Sigmoid colon (tissue), 7 donors: ENCODE measurements around the gene SLC8A3. TPM values are rescaled to one million over a fixed set of nuclear protein-coding genes. Genes with fewer than 3 reads are reported as not detected.
A peak's percentile ranks its signal among the peaks of the same experiment; 100 is the strongest.

Experiments used
- DNase-seq: peaks from one replicate; pipeline ENCODE4 v3.0.0-alpha.2; 2019
- H3K27ac ChIP-seq, 4 donors: fragments of 200-600 bp; sonication (generic); one replicate each; pipeline ENCODE4 v1.5.1; 2016 to 2019; ENCODE audit warnings: mild to moderate bottlenecking in 1 of 4
- H3K27me3 ChIP-seq, 3 donors: fragments of 200-600 bp; sonication (generic); one replicate each; pipeline ENCODE4 v1.5.1; 2019; ENCODE audit warnings: mild to moderate bottlenecking in 1 of 3
- H3K36me3 ChIP-seq, 4 donors: fragments of 200-600 bp; sonication (generic); one replicate each; pipeline ENCODE4 v1.5.1; 2016 to 2019
- H3K4me1 ChIP-seq, 4 donors: fragments of 200-600 bp; sonication (generic); one replicate each; pipeline ENCODE4 v1.5.1; 2017 to 2019
- H3K4me3 ChIP-seq, 4 donors: fragments of 200-600 bp; sonication (generic); one replicate each; pipeline ENCODE4 v1.5.1; 2017 to 2019; ENCODE audit warnings: mild to moderate bottlenecking in 2 of 4, moderate library complexity in 1 of 4
- H3K9me3 ChIP-seq, 4 donors: fragments of 200-600 bp in 3 of 4; sonication (generic) in 3 of 4; one replicate each; pipeline versions ENCODE4 v1.5.1 to v1.6.1; 2013 to 2019
- CTCF ChIP-seq, 4 experiments: fragments of 450-650 bp in 3 of 4; fragments of 200-600 bp in 1 of 4; IDR thresholded peaks; one replicate each; pipeline ENCODE4 v1.5.1; 2016 to 2019; ENCODE audit warnings: antibody characterized with exemption in 4 of 4, mild to moderate bottlenecking in 3 of 4, moderate library complexity in 2 of 4
- EP300 ChIP-seq, 4 donors: sonication (generic); formaldehyde crosslinking; IDR thresholded peaks; one replicate each; pipeline ENCODE4 v1.6.1; 2017; ENCODE audit warnings: antibody characterized with exemption in 4 of 4
- POLR2A ChIP-seq, 2 donors: fragments of 450-650 bp; IDR thresholded peaks; one replicate each; pipeline ENCODE4 v1.6.1; 2016; ENCODE audit warnings: antibody characterized with exemption in 2 of 2, mild to moderate bottlenecking in 2 of 2, moderate library complexity in 2 of 2
- POLR2AphosphoS5 ChIP-seq, 4 donors: sonication (generic); formaldehyde crosslinking; IDR thresholded peaks; one replicate each; pipeline ENCODE4 v1.6.1; 2017; ENCODE audit warnings: antibody characterized with exemption in 4 of 4
- WGBS, 2 donors: extraction: QIAGEN DNeasy Blood & Tissue Kit; methylation state at CpG; one replicate each; pipeline ENCODE4 v1.1.7; 2013; 5-methylcytosine and 5-hydroxymethylcytosine counted together
- intact Hi-C: fragments of 100-400 bp; cut with DNase I; formaldehyde crosslinking; loops from one replicate; pipeline ENCODE4 v1.15.1; 2023
- polyA plus RNA-seq, 3 donors: library from polyadenylated mRNA; stranded (reverse); fragments of 200-250 nt; gene quantifications; one replicate each; pipeline ENCODE4 v1.2.3, GENCODE V29; 2013
- total RNA-seq, 4 donors: library from RNA; depleted of rRNA; stranded (reverse); fragments of >200 nt; gene quantifications; one replicate each; pipeline ENCODE4 v1.1.0, GENCODE V29; 2016
- donor health status: healthy with polysubstance abuse.
- donor health status: Bipolar disorder and iron deficiency.
- donor health status: healthy.

SLC8A3 gene
- total and polyA plus RNA-seq, 7 donors, result 0.17 to 0.82 (median 0.31) TPM; not detected in 3

DNA sequence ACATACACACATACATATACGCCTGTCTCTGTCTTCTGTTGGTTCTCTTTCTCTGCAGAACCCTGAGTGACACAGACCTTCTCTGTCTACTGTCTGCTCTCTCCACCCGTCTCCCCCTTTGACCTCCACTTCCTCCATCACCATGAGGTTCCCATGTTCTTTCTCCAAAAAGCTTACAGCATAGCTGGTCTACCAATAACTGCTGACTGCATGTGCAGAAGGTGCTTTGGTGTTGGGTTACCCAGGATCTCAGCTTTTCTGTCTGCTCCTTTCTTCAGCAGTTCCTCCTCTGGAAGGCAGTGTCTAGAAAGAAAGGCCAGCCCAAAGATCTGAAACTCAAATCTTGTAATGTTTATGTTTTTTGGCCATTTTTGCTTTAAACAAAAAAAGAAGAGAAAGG is 184.0 kb downstream of the SLC8A3 start:
- 70 to 77% methylated on average over 2 of the region's 2 CpGs for WGBS, 2 donors
- intact Hi-C loops, result no loop called here

GRCh38 chr14:70002589-70003346 is 186.0 kb downstream of the SLC8A3 start:
- no peak for DNase-seq
- Histone ChIP-seq H3K4me1 (no peaks in the 10 kb centered on the region), H3K36me3 (no peaks in the 10 kb centered on the region), H3K27me3 (no peaks in the 10 kb centered on the region), H3K9me3 (no peaks in the 10 kb centered on the region), H3K4me3 (no peak overlapping the region), H3K27ac (no peak overlapping the region)
- intact Hi-C loops, result no loop called here
- 94% methylated on average over 6 of the region's 6 CpGs for WGBS, 2 donors
- no peak for TF ChIP-seq POLR2AphosphoS5 (IDR thresholded peaks at IDR 0.05)
- no peak for TF ChIP-seq EP300 (IDR thresholded peaks at IDR 0.05)
- TF ChIP-seq CTCF (IDR thresholded peaks at IDR 0.05), result no peak
- TF ChIP-seq POLR2A (IDR thresholded peaks at IDR 0.05), result no peak

More for the DNA sequence above, 184.0 kb downstream of the SLC8A3 start:
- Histone ChIP-seq H3K4me1 (peaks cover 0 to 9% (median 4%) of the 10 kb centered on the region in 4 donors), H3K4me3 (no peak overlapping the region), H3K27me3 (no peaks in the 10 kb centered on the region), H3K27ac (no peak overlapping the region), H3K9me3 (no peaks in the 10 kb centered on the region), H3K36me3 (no peaks in the 10 kb centered on the region)
- no peak for DNase-seq
- TF ChIP-seq POLR2AphosphoS5 (IDR thresholded peaks at IDR 0.05), result no peak
- TF ChIP-seq EP300 (IDR thresholded peaks at IDR 0.05), result no peak
- TF ChIP-seq CTCF (IDR thresholded peaks at IDR 0.05), result no peak
- no peak for TF ChIP-seq POLR2A (IDR thresholded peaks at IDR 0.05)

DNA sequence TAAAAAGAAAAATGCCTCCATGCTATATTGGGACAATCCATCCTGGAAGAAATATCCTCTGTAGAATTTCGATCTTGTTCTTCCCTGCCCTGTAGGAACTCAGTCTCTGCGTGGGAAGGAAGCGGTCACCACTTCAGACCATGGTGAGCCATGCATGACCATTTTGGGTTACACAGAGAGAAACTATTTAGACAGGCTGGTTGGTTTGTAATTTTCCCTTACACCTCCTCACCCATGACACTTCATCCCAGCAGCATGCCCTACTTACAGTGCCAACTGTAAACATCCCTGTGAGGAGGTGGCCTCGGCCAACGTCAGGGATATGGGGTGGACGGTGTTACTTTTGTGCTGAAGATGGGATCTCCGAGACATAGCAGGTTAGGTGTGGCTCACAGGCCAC is 188.2 kb downstream of the SLC8A3 start:
- Histone ChIP-seq H3K36me3 (no peaks in the 10 kb centered on the region), H3K9me3 (no peaks in the 10 kb centered on the region), H3K4me1 (no peaks in the 10 kb centered on the region), H3K27ac (peak overlapping the region in 1 of 4 donors; percentile 20), H3K4me3 (no peak overlapping the region), H3K27me3 (no peaks in the 10 kb centered on the region)
- intact Hi-C loops, result no loop called here
- TF ChIP-seq POLR2A (IDR thresholded peaks at IDR 0.05), result no peak
- no peak for TF ChIP-seq POLR2AphosphoS5 (IDR thresholded peaks at IDR 0.05)
- TF ChIP-seq CTCF (IDR thresholded peaks at IDR 0.05), result no peak
- no peak for TF ChIP-seq EP300 (IDR thresholded peaks at IDR 0.05)
- 90% methylated on average over 7 of the region's 7 CpGs for WGBS, 2 donors
- DNase-seq, result no peak

DNA sequence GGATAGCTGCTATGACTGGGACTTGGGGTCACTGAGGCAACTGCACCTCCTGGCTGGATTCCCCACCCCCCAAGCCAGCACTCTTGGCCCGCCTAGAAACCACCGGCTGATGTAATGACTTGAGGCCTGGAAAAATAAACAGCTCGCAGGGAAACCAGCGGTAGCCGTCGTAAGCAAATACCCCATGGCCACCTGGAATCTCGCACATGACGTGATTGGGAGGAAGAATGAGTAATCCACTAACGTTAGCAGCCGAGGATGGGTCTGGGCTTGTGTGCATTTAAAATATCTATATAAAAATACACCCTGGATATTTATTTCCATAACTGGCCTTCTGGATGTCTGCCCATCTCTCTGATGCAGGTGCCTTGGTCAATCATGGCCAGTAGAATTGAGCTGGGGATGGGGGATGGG is 189.5 kb downstream of the SLC8A3 start:
- intact Hi-C loops, result no loop called here
- Histone ChIP-seq H3K27ac (no peak overlapping the region), H3K27me3 (no peaks in the 10 kb centered on the region), H3K4me1 (no peaks in the 10 kb centered on the region), H3K9me3 (no peaks in the 10 kb centered on the region), H3K36me3 (no peaks in the 10 kb centered on the region), H3K4me3 (no peak overlapping the region)
- TF ChIP-seq POLR2AphosphoS5 (IDR thresholded peaks at IDR 0.05), result no peak
- TF ChIP-seq POLR2A (IDR thresholded peaks at IDR 0.05), result no peak
- TF ChIP-seq EP300 (IDR thresholded peaks at IDR 0.05), result no peak
- TF ChIP-seq CTCF (IDR thresholded peaks at IDR 0.05), result no peak
- no peak for DNase-seq
- 74 to 79% methylated on average over 10 of the region's 10 CpGs for WGBS, 2 donors
